HepG2 (cell line): ENCODE data around the gene MCRIP2. TPM values are rescaled to one million over a fixed set of nuclear protein-coding genes. Genes with fewer than 3 reads are reported as not detected.

Source experiments
- ATAC-seq: fragments of 200-7000 bp; cut with Tn5 transposase; 3 replicates; pipeline ENCODE4 v1.9.1; 2020; ENCODE audit warnings: mild to moderate bottlenecking, moderate library complexity
- BruUV-seq: library from RNA; stranded (reverse); fragments of 400-500 nt; replicated peaks from 2 replicates; lab custom pipeline; 2021; lab: Mats Ljungman, UMichigan
- CTCF ChIA-PET: fragments of 300-600 bp; formaldehyde crosslinking; extraction: SDS; loops from one replicate; lab custom pipeline; 2021; ENCODE audit warnings: low total read pairs, inconsistent platforms, low intra/inter-chr PET ratio; lab: Yijun Ruan, JAX
- POLR2A ChIA-PET: fragments of 350-600 bp; sonication (Branson Sonifier 250); formaldehyde crosslinking; loops from one replicate; lab custom pipeline; 2020; ENCODE audit warnings: antibody characterized with exemption, inconsistent platforms; lab: Yijun Ruan, JAX
- DNase-seq: peaks from one replicate; pipeline ENCODE4 v3.0.0-alpha.2; 2015; ENCODE audit warnings: low spot score
- FAIRE-seq: peaks from 3 replicates; lab custom pipeline; 2011; peaks lifted over from hg19 to GRCh38; lab: Jason Lieb, UNC
- H2AFZ ChIP-seq: one replicate; pipeline ENCODE4 v1.6.1; 2011; ENCODE audit warnings: low read length, inconsistent platforms
- H3K27ac ChIP-seq: fragments of 300-600 bp; 3 replicates; pipeline ENCODE4 v1.8.0; 2011; ENCODE audit warnings: mixed run types, mild to moderate bottlenecking, mixed read lengths, low read length, inconsistent platforms; ENCODE audit not compliant: insufficient read depth; ENCODE audit errors: extremely low read length
- H3K27me3 ChIP-seq, 2 experiments: fragments of 200-600 bp in 1 of 2; 2 replicates in 1 of 2; 3 replicates in 1 of 2; pipeline versions ENCODE4 v1.6.0 to v1.8.0; 2011; ENCODE audit warnings: low read length in 2 of 2, mild to moderate bottlenecking in 2 of 2, moderate library complexity in 2 of 2, inconsistent platforms in 1 of 2; ENCODE audit not compliant: insufficient read depth in 2 of 2, control insufficient read depth in 1 of 2
- H3K36me3 ChIP-seq, 2 experiments: fragments of 200-600 bp in 1 of 2; replicated peaks in 1 of 2; 2 replicates in 1 of 2; 3 replicates in 1 of 2; pipeline versions ENCODE4 v1.5.1 to v1.8.0; 2011; ENCODE audit warnings: low read length in 2 of 2, inconsistent platforms in 1 of 2; ENCODE audit not compliant: insufficient read depth in 2 of 2, control insufficient read depth in 1 of 2
- H3K4me1 ChIP-seq: 2 replicates; pipeline ENCODE4 v1.5.1; 2012; ENCODE audit warnings: low read length, inconsistent platforms; ENCODE audit not compliant: insufficient read depth
- H3K4me2 ChIP-seq: 2 replicates; pipeline ENCODE4 v1.6.0; 2011; ENCODE audit warnings: low read depth, low read length, inconsistent platforms
- H3K4me3 ChIP-seq, 3 experiments: fragments of 200-600 bp in 1 of 3; sonication (generic), shearing (Covaris generic) in 1 of 3; replicated peaks in 1 of 3; 2 replicates each; pipeline ENCODE4 v1.5.1; 2011 to 2016; ENCODE audit warnings: low read length in 3 of 3, inconsistent platforms in 2 of 3, low read depth in 2 of 3, mild to moderate bottlenecking in 2 of 3, control low read depth in 1 of 3, mixed read lengths in 1 of 3; ENCODE audit not compliant: insufficient read depth in 1 of 3
- H3K79me2 ChIP-seq: one replicate; pipeline ENCODE4 v1.6.1; 2011; ENCODE audit warnings: low read length, inconsistent platforms; ENCODE audit not compliant: insufficient read depth
- H3K9ac ChIP-seq: 2 replicates; pipeline ENCODE4 v1.6.0; 2011; ENCODE audit warnings: mild to moderate bottlenecking, low read depth, low read length, inconsistent platforms; ENCODE audit not compliant: insufficient read depth
- H3K9me3 ChIP-seq: 2 replicates; pipeline ENCODE4 v1.5.1; 2012; ENCODE audit warnings: mild to moderate bottlenecking, low read length
- H4K20me1 ChIP-seq: 2 replicates; pipeline ENCODE4 v1.6.0; 2011; ENCODE audit warnings: inconsistent platforms, mild to moderate bottlenecking, low read length, moderate library complexity; ENCODE audit not compliant: insufficient read depth
- AGO2 ChIP-seq: fragments of 200-400 bp; formaldehyde crosslinking; optimal IDR thresholded peaks from 2 replicates; pipeline ENCODE3; 2017; ENCODE audit warnings: mild to moderate bottlenecking, low read depth, low read length, moderate library complexity
- FOXO1 ChIP-seq: sonication (generic); formaldehyde crosslinking; IDR thresholded peaks from 2 replicates; pipeline ENCODE4 v1.4.0; 2020; ENCODE audit warnings: missing genetic modification reagents
- GZF1 ChIP-seq: sonication (generic); formaldehyde crosslinking; IDR thresholded peaks from 2 replicates; pipeline ENCODE4 v1.5.1; 2020; ENCODE audit warnings: mild to moderate bottlenecking, missing genetic modification reagents
- HES4 ChIP-seq: sonication (generic); formaldehyde crosslinking; IDR thresholded peaks from 2 replicates; pipeline ENCODE4 v1.9.0; 2021; ENCODE audit warnings: mild to moderate bottlenecking, missing genetic modification reagents, borderline replicate concordance
- MEIS1 ChIP-seq: sonication (generic); formaldehyde crosslinking; IDR thresholded peaks from 2 replicates; pipeline ENCODE4 v1.9.0; 2021; ENCODE audit warnings: mild to moderate bottlenecking, missing genetic modification reagents, moderate library complexity, borderline replicate concordance
- NFE2L2 ChIP-seq: fragments of 150-350 bp; IDR thresholded peaks from 2 replicates; pipeline ENCODE4 v1.6.1; 2014; ENCODE audit warnings: low read length
- RBFOX2 ChIP-seq: fragments of 200-400 bp; formaldehyde crosslinking; IDR thresholded peaks from 2 replicates; pipeline ENCODE4 v1.6.1; 2017; ENCODE audit warnings: low read depth, mild to moderate bottlenecking, low read length
- SMAD1 ChIP-seq: sonication (generic); formaldehyde crosslinking; IDR thresholded peaks from 2 replicates; pipeline ENCODE4 v1.4.0; 2020; ENCODE audit warnings: missing genetic modification reagents, low read depth, mild to moderate bottlenecking, borderline replicate concordance
- SNAPC2 ChIP-seq: sonication (generic); formaldehyde crosslinking; IDR thresholded peaks from 2 replicates; pipeline ENCODE4 v1.8.1; 2022; ENCODE audit warnings: mild to moderate bottlenecking, missing genetic modification reagents
- SOX5 ChIP-seq: IDR thresholded peaks from 2 replicates; pipeline ENCODE4 v1.6.1; 2016; ENCODE audit warnings: borderline replicate concordance
- SPEN ChIP-seq: sonication (generic); formaldehyde crosslinking; IDR thresholded peaks from 2 replicates; pipeline ENCODE4 v1.5.1; 2020; ENCODE audit warnings: low read depth, mild to moderate bottlenecking, missing genetic modification reagents
- ZNF816 ChIP-seq: sonication (generic); formaldehyde crosslinking; IDR thresholded peaks from 2 replicates; pipeline ENCODE4 v1.8.0; 2022; ENCODE audit warnings: missing genetic modification reagents, mild to moderate bottlenecking, borderline replicate concordance
- WGBS: methylation state at CpG from one replicate; pipeline ENCODE4 v1.1.6; 2017; ENCODE audit warnings: low lambda C conversion rate; 5-methylcytosine and 5-hydroxymethylcytosine counted together
- in situ Hi-C: cut with HindIII; loops from 2 replicates; pipeline ENCODE4 v1.10.0; 2017; ENCODE audit warnings: low pct_unique_long_range_greater_than_20kb; ENCODE audit not compliant: extremely low pct_ligation_motif_present
- intact Hi-C: fragments of 100-400 bp; cut with micrococcal nuclease; formaldehyde crosslinking; loops from one replicate; pipeline ENCODE4 v1.10.0; 2022; ENCODE audit not compliant: unreplicated experiment
- polyA plus RNA-seq, 8 experiments: library from polyadenylated mRNA; depleted of rRNA in 3 of 8; stranded (reverse) in 7 of 8; unstranded in 1 of 8; fragments of >200 nt; fragmentation: Illumina TruSeq in 4 of 8; extraction: Trizol in 4 of 8; gene quantifications; 2 replicates each; pipeline versions ENCODE4 v1.2.1 to v1.2.3, GENCODE V29; 2011 to 2016; ENCODE audit warnings: low read depth in 4 of 8, missing spikeins in 1 of 8, mixed read lengths in 1 of 8; ENCODE audit not compliant: insufficient read depth in 1 of 8
- total RNA-seq, 5 experiments: library from RNA; depleted of rRNA; stranded (reverse); fragments of >200 nt; fragmentation: Illumina TruSeq; extraction: Trizol; gene quantifications; 2 replicates each; pipeline ENCODE4 v1.2.3, GENCODE V29; 2016; ENCODE audit warnings: low read depth in 1 of 5
- TF ChIP-seq, protein P1 (sequence below): sonication (generic); formaldehyde crosslinking; IDR thresholded peaks from 2 replicates; pipeline ENCODE4 v1.8.0; 2022; ENCODE audit warnings: mild to moderate bottlenecking, missing genetic modification reagents

Gene MCRIP2
- total and polyA plus RNA-seq, 2 of the 13 experiments (the other 11 are each of a cell fraction or from before 2014, with no cell fraction given) = 39.6 to 76.7 TPM

DNA sequence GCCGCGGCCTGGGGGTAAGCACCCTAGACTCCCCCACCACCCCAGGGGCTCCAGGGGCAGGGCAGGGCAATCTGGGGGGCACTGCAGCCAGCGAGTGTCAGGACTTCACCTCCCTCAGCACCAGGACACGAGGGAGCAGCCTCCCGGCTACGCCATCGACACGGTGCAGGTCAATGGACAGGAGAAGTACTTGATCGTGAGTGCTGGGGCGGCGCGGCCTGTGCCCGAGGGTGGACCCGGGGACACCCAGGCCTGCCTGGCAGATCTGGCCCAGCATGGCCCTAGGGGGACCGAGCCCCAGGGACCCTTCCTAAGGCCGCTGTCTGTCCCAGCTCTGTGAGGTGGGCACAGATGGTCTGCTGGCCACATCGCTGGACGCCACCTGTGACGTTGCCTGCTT, 30.7 kb downstream of the MCRIP2 start:
- in situ Hi-C loops (no loop called here), intact Hi-C loops (no loop called here)
- FAIRE-seq (no peak), DNase-seq (no peak), ATAC-seq (no peak)
- H4K20me1 ChIP-seq = no peaks in the 10 kb centered on the region
- no peak overlapping the region for H2AFZ ChIP-seq
- no peak overlapping the region for H3K27ac ChIP-seq
- TF ChIP-seq SOX5 (CRISPR knock-in tag) (no peak), NFE2L2 (no peak), SMAD1 (CRISPR knock-in tag) (no peak), AGO2 (peak; percentile 19), SNAPC2 (CRISPR knock-in tag) (no peak), SPEN (CRISPR knock-in tag) (no peak), GZF1 (CRISPR knock-in tag) (no peak), HES4 (no peak), RBFOX2 (peak; percentile 48; the same call in 1 of the 2 replicates), MEIS1 (CRISPR knock-in tag) (no peak), FOXO1 (no peak), ZNF816 (CRISPR knock-in tag) (no peak)
- TF ChIP-seq, protein P1, sequence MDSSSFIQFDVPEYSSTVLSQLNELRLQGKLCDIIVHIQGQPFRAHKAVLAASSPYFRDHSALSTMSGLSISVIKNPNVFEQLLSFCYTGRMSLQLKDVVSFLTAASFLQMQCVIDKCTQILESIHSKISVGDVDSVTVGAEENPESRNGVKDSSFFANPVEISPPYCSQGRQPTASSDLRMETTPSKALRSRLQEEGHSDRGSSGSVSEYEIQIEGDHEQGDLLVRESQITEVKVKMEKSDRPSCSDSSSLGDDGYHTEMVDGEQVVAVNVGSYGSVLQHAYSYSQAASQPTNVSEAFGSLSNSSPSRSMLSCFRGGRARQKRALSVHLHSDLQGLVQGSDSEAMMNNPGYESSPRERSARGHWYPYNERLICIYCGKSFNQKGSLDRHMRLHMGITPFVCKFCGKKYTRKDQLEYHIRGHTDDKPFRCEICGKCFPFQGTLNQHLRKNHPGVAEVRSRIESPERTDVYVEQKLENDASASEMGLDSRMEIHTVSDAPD (CRISPR knock-in tag) = no peak
- no peaks in the 10 kb centered on the region for H3K27me3 ChIP-seq
- ChIA-PET POLR2A (interaction anchor here (0.6 kb wide), 1 partner anchor 36 kb away, joined by 3 read pairs; the partner anchor contains the start of gene METTL26), CTCF (no interaction called here)
- no peak overlapping the region for H3K4me2 ChIP-seq
- peaks cover 22 to 42% of the 10 kb centered on the region in 2 experiments; a peak in 4 of 5 replicates for H3K36me3 ChIP-seq
- no peaks in the 10 kb centered on the region for H3K9me3 ChIP-seq
- H3K4me1 ChIP-seq = peaks cover 36% of the 10 kb centered on the region
- H3K4me3 ChIP-seq = no peak overlapping the region
- H3K79me2 ChIP-seq = peaks cover 17% of the 10 kb centered on the region
- no peak overlapping the region for H3K9ac ChIP-seq
- no TSS peak for BruUV-seq
- WGBS = 92% methylated on average over 5 of the region's 19 CpGs
